HG03439 (cell line): ENCODE data around the gene UBE2E3.
A peak's percentile ranks its signal among the peaks of the same experiment; 100 is the strongest.
"Not testable (repeated sequence)": the region's sequence is repeated elsewhere in the genome, so short reads cannot be mapped to it uniquely, and the experiment has no call there.

Experiments used
- ATAC-seq: cut with Tn5 transposase; IDR thresholded peaks from one replicate; pipeline ENCODE4 v1.9.1; 2021; ENCODE audit warnings: mild to moderate bottlenecking, moderate library complexity; ENCODE audit not compliant: unreplicated experiment

Gene UBE2E3

DNA sequence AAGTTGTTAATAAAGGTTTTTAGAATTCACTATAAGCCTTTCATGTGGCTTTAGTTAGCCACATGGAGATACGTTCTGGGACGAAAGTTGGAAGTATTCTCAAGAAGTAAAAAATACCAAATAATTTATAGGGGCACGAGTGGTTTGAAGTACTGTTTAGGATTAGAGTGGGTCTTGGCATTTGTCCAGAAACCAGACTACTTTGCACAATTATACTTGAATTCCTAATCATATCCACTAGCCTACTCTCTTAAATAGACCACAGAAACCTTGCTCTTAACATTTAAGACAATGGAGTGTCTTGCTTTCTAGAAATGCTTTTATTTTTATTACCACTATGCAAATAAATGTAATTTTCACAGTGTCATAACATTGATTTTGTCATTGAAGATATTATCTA lies 44.6 kb downstream of the UBE2E3 start:
- ATAC-seq = no peak

GRCh38 chr2:181036445-181036844 lies 56.0 kb downstream of the UBE2E3 start:
- peak; percentile 42 for ATAC-seq

GRCh38 chr2:181036848-181037603 lies 56.6 kb downstream of the UBE2E3 start:
- peak; percentile 67 for ATAC-seq

DNA sequence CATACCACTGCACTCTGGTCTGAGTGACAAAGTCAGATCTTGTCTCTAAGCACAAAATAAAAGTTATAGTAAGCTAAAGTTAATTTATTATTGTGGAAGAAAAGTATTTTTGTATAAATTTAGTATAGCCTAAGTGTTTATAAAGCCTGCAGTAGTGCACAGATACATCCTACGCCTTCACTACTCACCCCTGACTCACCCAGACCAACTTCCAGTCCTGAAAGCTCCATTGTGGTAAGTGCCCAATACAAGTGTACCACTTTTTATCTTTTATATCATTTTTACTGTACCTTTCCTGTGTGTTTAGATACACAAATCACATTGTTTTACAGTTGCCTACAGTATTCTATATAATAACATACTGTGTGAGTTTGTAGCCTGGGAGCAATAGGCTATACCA lies 57.5 kb downstream of the UBE2E3 start:
- ATAC-seq = no peak

DNA sequence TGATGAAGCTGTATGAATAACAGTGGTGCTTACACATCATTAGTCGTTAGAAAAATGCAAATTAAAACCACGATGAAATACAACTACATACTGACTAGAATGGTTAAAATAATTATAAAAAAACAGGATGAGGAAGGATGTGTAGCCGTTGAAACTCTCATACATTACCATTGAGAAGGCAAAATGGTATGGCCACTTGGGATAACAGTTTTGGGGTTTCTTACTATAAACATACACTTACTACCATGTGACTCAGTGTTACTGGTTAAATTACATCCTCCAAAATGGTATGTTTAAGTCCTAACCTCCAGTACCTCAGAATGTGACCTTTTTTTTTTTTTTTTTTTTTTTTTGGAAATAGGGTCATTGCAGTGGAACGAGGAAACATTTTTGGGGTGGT lies 58.4 kb downstream of the UBE2E3 start:
- ATAC-seq = no peak

GRCh38 chr2:181040839-181041238 lies 60.4 kb downstream of the UBE2E3 start:
- ATAC-seq = not testable (repeated sequence)

- ATAC-seq = no peak
Measured at GRCh38 chr2:181041661-181042060, 61.3 kb downstream of the UBE2E3 start.

DNA sequence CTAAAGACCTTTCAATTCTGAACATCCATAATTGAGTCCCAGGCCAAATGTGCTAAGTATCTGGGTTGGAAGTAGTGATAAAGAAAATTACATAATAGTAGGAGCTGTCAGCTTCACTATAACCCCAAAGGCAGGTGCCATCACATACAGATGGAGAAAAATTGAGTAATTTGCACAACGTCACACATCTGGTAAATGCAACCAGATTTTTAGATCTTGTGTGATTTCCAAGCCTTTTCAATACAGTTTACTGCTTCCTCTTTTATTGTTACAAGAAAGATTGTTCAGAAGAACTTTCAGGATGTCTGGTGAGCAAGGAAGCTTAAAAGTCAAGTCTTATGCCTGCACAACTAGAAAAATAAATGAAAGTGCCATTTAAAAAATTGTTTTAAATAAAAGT lies 62.3 kb downstream of the UBE2E3 start:
- no peak for ATAC-seq

DNA sequence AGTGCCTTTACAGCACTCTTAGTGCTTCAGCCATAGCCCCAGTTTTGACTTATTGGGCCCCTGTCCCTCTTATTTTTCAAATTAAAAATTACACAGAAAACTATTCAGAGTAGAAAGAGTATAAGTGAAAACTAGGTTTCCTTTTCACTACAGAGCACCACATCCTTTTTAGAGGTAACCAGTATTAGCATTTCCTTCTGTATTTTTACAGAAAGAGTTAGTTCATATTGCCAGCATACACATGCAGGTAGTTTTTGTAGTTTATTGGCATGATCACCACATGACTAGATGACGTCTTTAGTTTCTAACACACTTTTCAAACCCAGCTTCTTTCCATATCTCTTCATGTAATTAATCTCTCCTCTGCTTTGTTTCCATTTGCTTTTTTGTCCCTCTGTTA lies 66.4 kb downstream of the UBE2E3 start:
- ATAC-seq = no peak

- ATAC-seq = no peak
Measured at GRCh38 chr2:181047829-181048228, 67.4 kb downstream of the UBE2E3 start.

GRCh38 chr2:181051861-181052522 lies 71.6 kb downstream of the UBE2E3 start:
- ATAC-seq = no peak

GRCh38 chr2:181052523-181052891 lies 72.1 kb downstream of the UBE2E3 start:
- ATAC-seq = no peak

- ATAC-seq = no peak
Measured at GRCh38 chr2:181054256-181054655, 73.9 kb downstream of the UBE2E3 start.

DNA sequence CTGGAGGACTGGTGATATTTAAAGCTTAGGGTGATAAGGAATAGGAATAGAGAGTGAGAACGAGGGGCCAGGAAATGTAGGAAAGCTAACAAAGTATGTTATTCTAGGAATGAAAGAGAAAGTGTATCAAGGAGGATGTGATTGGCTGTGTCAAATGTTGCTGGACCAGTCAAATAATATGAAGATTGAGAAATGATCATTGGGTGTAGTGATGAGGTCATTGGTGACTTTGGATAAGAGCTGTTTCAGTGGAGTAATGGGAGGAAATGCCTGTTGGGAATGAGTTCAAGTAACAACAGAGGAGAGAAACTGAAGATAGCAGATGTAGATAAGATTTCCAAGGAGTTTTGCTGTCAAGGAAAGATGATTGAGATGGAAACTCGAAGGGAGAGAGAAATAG lies 74.4 kb downstream of the UBE2E3 start:
- ATAC-seq = no peak

DNA sequence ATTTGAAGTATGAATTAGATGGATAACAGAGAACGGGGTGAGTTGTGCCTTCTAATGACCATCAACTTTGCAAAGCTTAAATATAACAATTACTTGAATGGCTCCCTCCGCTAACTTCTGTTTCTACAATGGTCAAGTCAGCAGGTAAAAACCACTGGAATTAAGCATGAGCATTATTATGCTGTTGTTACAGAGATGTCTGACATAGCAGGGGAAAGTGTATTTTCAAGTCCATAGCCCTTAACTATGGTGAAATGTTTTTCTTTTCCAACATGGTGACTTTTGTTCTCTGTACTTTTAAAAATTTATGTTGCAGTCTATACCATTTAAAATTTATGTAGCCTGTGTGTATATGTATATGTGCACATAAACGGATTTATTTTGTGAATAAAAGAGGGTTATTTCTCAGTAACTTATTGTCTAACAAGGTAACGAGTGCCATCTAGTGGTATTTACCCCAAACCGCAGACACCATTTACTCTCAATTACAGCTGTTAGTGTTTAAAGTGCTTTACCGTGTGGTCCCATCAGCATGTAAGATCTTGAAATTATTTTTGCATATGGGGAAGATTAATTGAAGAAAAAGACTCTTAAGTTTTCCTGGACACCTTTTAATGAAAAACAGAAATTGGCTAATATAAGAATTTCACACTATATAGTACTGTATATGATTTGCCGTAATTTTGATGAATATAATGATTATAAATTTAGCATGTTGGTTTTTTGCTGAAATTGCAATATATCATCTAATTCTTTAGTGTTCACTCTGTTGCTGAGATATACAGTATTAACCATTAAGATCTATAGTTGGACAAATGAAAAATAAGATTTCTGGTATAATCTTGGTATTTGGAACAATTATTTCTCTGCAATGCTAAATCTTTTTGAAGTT lies 78.2 kb downstream of the UBE2E3 start:
- peak; percentile 63 for ATAC-seq

GRCh38 chr2:181063696-181064095 lies 83.3 kb downstream of the UBE2E3 start:
- ATAC-seq = no peak

GRCh38 chr2:181065458-181065857 lies 85.1 kb downstream of the UBE2E3 start:
- ATAC-seq = no peak

DNA sequence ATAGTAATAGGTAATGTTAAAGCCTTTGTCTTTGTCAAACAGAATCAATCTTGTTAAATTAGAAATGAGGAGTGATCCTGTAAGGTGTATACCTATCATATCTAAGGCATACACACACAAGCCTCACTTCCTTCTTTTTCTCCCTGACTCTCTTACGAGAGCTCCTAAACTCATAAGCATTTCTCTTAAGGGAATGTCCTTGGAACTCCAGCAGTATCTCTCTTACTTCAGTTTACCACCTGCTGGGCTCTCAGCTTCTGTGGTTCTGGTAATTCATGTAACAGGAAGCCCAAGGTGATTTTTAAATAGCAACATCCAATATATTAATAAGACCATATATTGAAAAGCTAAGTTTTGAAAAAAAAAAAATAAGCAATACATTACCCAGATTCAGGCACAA lies 85.9 kb downstream of the UBE2E3 start:
- ATAC-seq = no peak

DNA sequence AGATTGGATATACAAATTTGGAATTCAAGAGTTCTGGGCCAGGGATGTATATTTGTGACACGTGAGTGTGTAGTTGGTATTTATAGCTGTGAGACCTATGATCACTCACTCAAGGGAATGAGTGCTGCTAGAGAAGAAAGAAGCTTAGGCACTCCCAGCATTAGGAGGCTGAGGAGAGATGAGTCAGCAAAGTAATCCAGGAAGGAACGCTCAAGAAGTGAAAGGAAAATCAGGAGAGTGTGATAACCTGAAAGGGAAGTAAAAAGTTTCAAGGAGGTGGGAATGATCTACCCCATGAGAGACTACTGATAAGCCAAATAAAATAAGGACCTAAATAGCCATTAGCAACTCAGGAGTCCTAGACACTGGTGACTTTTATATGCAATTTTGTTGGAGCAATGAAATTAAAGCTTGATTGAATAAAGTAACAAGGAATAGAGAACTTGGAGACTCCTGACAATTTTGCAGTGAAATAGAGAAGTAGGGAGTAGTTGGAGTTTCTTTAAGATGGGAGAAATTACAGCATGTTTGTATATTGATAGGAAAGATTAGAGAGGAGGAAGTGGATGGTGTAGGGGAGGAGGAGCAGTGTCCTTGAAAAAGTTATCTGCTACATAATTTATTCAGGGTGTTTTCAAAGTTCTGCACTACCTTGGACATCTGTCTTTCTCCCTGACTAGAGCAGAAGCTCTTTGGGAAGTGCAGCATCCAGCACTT lies 89.9 kb downstream of the UBE2E3 start:
- ATAC-seq = no peak

- no peak for ATAC-seq
Measured at GRCh38 chr2:181070836-181071200, 90.4 kb downstream of the UBE2E3 start.
